GM21786 (cell line): ENCODE data around the gene LGR6.
"Not testable (repeated sequence)": the region's sequence is repeated elsewhere in the genome, so short reads cannot be mapped to it uniquely, and the experiment has no call there.

Experiments used
- ATAC-seq: cut with Tn5 transposase; IDR thresholded peaks from one replicate; pipeline ENCODE4 v1.9.1; 2021; ENCODE audit not compliant: unreplicated experiment

The LGR6 gene

DNA sequence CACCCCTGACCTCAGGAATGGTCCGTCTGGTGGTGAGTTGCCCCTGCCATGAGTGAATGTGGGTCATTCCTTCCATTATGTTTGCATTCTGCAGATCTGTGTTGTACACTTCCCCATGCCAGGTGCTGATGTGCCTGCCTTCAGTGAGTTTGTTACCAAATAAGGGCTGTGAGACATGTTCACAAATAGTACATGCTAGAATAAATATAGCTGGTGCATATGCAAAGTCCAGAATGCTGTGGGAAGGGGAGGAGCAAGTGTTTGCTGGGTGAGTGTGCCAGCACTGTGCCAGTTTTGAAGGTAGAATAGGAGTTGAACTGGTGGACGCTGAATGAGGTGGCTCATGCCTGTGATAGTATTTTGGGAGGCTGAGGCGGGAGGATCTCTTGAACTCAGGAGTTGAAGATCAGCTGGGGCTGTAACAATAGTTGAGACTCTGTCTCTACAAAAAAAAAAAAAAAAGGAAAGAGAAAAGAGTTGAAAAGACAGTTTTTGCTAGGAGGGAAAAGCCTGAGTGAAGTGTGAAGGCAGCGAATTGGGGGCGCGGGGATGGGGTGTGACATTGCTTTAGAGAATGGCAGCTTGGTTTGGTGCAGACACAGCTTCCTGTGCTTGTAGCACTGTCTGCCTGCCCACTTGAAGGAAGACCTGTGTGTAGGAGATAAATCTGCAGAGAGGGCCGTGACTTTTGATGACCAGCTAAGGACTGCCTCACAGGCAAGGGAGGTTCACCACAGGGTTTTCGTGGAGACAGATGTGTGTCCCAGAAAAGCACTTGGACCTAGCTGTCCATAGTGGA is 61.1 kb downstream of the LGR6 start:
- ATAC-seq = no peak

DNA sequence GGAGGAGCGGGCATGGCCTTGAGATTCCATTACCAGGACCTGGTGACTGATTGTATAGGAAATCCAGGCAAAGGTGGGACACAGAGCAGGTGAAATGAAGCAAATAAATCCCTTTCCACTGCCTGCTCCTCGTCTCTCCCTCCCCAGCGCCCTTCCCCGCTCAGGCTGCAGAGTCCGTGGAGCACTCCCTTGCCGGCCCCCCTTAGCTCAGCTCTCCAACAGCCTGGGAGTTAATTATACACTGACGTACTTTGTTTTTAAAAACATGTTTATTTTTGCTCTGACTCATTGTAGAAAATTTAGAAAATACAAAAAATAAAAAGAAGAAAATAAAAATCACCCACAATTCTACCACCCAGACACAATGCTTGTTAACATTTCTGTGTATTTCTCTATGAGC is 61.7 kb downstream of the LGR6 start:
- no peak for ATAC-seq

DNA sequence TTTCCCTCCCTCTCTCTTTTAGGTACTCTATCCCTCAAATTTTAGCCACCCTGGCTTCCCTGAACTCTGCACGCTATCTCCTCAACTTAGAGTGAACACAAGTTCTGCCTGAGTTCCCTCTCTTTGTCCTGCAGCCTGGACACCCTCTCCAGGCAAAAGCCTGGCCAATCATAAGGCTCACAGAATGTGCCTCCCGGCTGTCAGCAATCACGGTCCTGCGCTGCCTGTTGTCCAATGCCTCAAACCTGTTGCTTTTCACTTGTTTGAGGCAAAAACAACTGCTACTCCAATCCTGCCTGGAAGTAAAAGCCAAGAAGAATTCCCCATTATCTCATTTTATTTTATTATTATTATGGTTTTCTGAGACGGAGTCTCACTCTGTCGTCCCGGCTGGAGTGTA is 66.1 kb downstream of the LGR6 start:
- no peak for ATAC-seq

DNA sequence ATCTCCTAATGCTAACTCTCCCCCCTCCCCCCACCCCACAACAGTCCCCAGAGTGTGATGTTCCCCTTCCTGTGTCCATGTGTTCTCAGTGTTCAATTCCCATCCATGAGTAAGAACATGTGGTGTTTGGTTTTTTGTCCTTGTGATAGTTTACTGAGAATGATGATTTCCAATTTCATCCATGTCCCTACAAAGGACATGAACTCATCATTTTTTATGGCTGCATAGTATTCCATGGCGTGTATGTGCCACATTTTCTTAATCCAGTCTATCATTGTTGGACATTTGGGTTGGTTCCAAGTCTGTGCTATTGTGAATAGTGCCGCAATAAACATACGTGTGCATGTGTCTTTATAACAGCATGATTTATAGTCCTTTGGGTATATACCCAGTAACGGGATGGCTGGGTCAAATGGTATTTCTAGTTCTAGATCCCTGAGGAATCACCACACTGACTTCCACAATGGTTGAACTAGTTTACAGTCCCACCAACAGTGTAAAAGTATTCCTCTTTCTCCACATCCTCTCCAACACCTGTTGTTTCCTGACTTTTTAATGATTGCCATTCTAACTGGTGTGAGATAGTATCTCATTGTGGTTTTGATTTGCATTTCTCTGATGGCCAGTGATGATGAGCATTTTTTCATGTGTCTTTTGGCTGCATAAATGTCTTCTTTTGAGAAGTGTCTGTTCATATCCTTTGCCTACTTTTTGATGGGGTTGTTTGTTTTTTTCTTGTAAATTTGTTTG is 67.8 kb downstream of the LGR6 start:
- ATAC-seq = not testable (repeated sequence)

DNA sequence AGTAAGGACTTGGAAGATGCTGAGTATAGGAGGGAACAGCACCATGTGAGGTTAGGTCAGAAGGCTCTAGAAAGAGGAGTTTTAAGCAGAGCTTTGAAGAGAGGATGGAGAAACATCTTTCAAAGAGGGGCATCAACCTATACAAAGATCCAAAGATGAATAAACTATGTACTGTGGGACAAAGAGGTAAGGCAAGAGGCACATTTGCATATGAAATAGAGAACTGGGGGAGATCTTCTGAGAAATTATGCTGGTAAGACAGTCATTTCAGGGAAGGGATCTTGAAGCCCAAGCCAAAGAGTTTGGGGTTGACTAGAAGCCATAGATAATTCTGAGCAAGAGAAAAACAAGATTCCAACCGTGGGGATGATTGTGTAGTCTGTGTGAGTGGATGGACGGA is 70.0 kb downstream of the LGR6 start:
- no peak for ATAC-seq

DNA sequence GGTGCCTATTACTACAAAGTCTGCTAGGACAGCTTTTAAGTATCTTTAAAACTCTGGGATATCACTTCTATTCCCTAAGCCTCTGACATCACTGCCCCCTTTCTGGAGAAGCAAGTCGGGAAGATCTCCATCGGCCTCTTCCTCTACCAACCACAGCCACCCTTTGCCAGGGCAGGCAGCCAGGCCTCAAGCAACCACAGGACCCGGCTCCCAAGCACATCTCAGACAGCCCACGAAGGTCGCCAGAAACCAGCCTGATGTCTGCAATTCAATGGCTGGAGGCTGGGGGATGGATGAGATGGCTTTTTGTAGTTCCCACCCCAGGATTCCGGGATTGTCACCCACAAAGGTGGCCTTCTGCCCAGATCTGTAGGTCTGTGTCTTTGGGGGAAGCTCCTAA is 70.7 kb downstream of the LGR6 start:
- ATAC-seq = no peak

DNA sequence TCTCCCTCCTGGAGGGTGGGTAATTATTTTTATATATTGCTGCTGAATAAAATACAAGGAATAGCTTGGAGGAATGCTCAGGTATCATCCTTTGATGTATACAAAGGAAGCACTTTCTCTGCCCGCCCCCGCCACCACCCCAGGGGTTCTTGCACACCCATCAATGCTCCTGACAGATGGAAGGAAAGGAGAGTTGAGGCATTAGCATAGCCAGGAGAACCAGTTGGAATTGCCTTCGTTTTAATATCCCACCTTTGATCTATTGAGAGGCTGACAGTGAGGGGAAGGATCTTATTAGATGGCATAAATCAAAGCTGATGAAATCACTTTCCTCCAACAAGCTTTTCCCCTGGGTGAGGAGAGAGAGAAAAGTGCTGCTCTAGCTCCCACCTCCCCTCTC is 71.1 kb downstream of the LGR6 start:
- no peak for ATAC-seq

DNA sequence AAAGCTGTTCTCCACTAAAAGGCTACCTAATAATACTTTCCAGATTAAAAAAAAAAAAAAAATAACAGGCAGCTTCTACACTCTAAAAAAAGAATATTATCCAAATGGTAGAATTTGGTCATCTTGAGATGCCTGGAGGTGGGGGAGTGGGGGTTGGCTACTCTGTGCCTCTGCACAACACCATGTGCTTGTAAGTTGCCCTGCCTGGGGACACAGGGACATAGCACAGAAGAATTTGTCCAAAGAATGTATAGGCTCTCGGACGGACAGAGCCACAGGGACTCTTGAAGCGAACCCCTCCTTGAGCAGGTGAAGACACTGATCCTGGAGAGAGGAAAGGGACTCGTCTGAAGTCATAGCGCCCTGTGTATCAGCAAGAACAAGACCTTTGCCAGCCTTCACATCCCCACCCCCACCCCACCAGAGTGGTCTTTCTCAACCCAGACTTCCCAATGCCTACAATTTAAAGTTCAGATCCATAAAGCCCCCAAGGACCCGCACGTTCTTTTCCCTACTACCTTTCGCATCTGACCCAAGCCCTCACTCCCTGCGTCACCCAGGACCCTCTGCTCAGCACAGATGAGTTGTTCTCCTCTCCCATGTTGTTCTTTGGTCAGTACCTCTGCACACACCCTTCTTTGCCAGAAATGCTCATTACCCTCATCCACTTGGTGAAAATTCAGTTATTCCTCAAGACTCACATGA is 72.6 kb downstream of the LGR6 start:
- ATAC-seq = no peak

DNA sequence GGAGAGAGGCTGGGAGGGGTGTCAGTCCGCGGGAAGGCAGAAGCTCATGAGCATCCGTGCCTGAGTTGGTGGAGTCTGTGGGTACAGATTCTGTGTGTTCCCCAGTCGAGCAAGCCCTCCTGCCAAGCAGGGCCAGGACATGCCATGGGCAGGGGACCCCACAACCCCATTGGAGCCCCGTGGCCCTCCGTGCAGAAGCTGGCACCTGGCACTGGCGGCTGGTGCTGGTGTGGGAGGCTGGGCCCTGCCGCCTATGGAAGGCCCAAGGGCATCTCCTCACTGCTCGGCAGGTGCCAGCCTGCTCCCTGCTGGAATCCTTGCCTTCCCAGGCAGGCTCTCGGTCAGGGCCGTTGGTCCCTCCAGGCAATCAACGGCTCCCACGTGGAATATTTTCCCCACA is 74.4 kb downstream of the LGR6 start:
- ATAC-seq = no peak

DNA sequence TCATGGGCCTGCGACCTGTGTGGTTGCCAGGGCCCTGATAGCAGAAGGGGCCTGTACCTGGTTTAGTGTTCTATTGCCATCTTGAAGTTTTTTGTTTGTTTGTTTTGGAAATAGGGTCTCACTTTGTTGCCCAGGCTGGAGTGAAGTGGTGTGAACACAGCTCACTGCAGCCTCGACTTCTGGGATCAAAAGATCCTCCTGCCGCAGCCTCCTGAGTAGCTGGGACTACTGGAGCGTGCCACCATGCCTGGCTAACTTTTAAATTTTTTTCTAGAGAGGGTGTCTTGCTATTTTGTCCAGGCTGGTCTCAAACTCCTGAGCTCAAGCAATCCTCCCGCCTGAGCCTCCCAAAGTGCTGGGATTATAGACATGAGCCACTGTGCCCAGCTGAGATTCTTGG is 75.2 kb downstream of the LGR6 start:
- no peak for ATAC-seq

DNA sequence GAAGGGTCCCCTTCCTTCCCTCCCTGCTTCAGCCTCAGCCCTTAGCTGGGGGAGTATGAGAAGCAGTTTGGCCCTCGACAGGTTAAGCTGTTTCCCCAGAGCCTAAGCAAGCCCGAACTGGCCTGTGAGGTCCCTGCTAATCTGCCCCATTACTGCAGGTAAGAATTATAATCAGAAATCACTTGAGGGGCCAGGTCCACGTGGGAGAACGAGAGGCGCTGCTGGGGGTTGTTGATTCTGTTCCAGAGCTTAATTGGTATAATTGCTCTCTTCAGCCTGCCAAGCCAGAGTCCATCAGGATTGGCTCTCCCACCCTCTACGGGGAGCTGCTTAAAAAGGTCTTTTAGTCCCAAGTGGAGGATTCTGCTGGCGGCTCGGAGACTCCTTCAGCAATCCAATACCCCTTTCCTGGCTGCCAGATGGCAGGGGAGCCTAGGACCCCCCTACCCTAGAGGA is 77.3 kb downstream of the LGR6 start:
- ATAC-seq = no peak

DNA sequence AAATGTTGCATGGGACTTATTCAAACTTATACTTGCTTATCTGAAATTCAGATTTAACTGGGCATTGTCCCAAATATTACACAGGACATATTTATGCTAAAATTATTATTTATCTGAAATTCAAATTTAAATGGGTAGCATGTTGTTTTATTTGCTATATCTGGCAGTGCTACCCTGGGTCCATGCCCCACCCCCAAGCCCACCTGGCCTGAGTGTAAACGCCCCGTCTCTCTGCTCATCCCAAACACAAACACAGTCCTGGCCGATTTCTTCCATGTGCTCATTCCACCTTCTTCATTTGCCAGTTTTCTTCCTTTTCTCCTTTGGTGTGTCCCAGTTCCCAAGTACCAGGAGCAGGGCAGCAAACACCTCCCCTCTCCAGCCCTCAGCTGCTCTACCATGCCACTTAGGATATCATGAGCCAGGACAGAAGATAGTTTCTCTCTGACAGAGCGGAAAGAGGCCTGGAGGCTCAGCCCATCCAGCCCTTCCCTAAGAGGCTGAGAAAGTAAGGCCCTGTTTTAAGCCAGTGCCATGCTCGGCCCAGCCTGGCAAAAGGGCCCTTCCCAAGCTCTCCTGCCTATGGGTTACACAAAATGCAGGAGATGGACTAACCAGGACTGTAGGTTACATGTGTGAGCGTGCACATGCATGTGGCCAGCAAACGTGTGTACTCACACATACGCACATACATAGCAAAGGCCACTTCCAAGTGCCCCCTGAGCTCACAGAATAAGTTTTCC is 78.7 kb downstream of the LGR6 start:
- no peak for ATAC-seq

DNA sequence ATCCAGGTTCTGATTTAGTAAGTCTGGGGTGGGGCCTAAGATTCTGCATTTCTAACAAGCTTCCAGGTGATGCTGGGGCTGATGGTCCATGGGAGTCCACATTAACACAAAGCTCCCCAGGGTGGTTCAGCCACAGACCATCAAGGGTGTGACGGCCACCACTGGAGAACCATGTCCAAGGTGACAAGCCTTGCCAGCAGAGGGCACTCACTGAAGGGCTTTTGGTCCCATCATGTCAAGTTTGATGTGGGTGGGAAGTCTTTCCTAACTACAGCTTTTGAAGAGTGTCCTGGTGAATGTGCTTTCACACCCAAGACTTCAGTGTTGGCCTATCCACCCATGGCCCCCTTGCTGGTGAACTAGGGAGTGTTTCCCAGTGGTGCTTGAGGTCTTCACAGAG is 81.0 kb downstream of the LGR6 start:
- no peak for ATAC-seq

DNA sequence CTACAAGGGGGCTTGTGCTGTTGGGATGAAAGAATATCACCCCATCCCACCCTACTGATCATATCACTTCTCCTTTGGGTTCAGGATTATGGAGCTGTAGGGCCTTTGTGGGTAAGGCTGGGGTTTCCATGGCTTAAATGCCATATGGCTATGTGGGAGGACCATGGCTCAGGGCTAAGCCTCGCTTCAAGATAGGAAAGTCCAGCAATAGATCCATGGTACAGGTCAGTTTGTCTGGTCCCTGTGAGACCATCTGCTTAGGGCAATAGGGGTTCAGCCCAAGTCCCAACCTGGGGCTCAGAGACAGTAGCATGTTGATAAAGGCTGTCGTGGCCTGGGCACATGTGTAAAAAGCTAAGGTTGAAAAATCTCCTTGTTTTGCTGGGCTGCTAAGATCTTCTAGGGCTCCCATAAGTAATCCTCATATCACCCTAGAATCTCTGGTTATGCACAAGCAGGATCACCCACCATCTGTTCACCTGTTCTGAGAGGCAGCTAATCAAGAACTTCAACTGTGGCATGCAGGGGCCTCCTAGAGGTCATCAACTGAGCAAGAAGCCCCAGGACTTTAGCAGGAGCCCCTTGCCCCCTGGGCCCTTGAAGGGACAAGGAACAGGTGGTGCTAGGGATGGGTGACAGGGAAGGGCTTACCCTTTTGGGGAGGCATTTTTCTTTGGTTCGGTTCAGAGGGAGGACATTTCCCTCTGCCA is 81.6 kb downstream of the LGR6 start:
- no peak for ATAC-seq

DNA sequence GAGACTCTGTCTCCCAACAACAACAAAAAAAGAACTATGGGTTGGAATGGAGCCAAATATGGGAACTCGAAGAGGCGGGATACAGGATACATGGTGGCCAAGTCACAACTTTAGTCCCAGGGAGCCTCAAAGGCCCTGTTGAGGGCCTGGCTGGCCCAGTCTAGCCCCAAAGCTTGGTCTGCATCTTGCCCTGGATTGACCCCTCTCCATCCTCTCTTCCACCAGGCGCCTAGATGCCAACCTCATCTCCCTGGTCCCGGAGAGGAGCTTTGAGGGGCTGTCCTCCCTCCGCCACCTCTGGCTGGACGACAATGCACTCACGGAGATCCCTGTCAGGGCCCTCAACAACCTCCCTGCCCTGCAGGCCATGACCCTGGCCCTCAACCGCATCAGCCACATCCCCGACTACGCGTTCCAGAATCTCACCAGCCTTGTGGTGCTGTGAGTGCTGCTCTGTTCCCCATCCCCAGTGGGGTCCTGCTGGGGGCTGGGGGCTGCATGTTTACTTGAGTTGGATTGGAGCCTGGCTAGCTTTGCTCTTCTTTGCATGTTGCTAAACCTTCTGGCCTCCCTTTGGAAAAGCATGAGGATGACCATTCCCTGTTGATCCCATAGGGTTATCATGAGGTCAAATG is 82.6 kb downstream of the LGR6 start:
- ATAC-seq = no peak

DNA sequence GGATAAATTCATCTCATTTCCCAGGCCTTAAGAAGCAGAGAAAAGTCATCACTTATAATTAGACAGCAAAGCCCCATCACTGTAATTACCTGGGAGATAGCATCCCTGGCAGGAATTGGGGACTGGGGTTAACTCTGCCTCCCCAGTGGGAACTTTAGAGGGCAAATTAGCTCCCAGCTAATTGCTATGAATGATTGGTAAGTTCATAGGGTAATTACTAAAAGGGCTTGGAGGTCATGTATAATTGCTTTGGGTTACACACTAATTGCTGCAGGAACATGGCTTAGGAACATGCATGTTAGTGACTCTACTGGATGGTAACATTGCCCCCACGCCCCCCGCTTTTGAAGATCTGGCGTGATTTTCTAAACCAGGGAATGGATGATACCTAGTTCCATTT is 83.3 kb downstream of the LGR6 start:
- ATAC-seq = no peak

DNA sequence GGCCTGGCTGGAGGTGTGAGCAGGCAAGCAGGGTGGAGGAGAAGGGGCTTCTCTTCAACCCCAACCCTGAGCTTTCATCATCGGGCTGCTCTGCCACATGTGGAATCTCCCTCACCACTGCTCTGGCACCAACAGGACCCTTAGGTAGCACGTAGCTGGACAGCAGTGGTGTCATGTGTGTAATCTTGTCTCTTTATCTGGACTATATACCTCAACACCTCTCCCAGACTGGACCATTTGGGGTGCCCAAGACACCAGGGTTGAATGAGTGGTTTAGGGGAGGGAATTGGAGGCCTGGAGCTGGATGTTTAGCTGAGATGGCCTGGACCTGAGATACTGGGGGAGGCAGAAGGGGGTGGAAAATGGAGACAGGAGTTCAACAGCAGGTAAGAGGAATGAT is 85.2 kb downstream of the LGR6 start:
- no peak for ATAC-seq

DNA sequence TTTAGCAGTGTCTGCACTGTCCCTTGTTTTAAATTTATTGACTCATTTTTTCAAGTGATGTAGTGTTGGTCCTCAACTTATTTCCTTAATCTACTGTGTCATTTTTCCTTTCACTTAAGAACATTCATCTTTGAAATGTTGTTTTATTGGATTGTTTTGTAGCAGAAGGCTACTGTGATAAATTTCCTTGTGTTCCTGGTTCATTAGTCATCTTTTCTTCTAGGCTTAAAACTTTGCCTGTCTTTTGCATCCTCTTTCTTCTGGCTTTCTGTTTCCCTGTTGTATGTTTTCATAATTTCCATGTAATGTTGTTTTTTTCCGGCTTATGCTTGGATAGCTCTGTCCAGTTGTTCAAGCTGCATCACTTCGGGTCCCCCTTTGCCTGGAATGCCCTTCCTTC is 86.2 kb downstream of the LGR6 start:
- ATAC-seq = no peak

DNA sequence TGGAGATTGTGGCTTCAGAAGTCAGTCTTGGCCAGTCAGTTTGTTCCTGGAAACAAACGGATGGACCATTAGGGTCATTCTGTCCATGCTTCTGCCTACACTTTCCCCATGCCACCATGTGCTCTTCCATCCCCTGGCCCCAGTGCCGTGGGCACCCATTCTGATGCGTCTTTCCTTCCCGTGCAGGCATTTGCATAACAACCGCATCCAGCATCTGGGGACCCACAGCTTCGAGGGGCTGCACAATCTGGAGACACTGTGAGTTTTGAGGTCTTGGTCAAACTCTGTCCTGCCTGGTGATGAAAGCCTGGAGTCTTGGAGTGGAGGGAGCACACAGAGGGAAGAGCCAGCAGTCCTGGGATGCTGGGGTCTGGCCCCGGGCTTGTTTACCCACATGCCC is 87.0 kb downstream of the LGR6 start:
- no peak for ATAC-seq
